HCT116 (cell line): ENCODE measurements around the gene KRTCAP2.

ENCODE experiments used
- EGR1 ChIP-seq: IDR thresholded peaks from 2 replicates; pipeline ENCODE4 v1.6.1; 2012; ENCODE audit warnings: low read depth
- TF ChIP-seq, protein P1 (sequence below), 3 experiments: fragments of 200-600 bp in 1 of 3; sonication (generic) in 1 of 3; IDR thresholded peaks in 2 of 3; conservative IDR thresholded peaks in 1 of 3; 2 replicates each; pipeline ENCODE4 v1.5.1; 2012 to 2017; ENCODE audit warnings: low read depth in 2 of 3, low read length in 2 of 3, antibody characterized with exemption in 1 of 3, borderline replicate concordance in 1 of 3, control low read depth in 1 of 3, mild to moderate bottlenecking in 1 of 3, mixed read lengths in 1 of 3, mixed run types in 1 of 3, moderate library complexity in 1 of 3; ENCODE audit not compliant: insufficient read depth in 1 of 3

DNA sequence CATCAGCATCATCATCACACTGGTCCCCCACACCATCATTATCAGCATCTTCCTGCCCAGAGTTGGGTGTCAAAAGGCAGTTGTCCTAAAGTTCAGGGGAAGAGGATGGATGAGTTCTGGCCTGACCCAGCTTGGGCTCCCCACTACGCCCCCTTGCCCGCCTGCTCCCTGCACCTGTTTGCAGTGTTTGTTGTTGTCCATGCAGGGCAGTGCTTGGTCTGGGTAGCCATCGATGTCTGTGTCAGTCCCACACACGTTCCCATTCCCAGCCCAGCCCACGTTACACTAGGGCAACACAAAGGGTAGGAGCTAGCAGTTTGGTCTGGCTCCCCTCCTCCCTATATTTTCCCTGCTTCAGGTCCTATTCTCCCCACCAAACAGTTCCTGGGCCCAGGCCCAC lies 27.8 kb upstream of the KRTCAP2 start:
- TF ChIP-seq, protein P1, sequence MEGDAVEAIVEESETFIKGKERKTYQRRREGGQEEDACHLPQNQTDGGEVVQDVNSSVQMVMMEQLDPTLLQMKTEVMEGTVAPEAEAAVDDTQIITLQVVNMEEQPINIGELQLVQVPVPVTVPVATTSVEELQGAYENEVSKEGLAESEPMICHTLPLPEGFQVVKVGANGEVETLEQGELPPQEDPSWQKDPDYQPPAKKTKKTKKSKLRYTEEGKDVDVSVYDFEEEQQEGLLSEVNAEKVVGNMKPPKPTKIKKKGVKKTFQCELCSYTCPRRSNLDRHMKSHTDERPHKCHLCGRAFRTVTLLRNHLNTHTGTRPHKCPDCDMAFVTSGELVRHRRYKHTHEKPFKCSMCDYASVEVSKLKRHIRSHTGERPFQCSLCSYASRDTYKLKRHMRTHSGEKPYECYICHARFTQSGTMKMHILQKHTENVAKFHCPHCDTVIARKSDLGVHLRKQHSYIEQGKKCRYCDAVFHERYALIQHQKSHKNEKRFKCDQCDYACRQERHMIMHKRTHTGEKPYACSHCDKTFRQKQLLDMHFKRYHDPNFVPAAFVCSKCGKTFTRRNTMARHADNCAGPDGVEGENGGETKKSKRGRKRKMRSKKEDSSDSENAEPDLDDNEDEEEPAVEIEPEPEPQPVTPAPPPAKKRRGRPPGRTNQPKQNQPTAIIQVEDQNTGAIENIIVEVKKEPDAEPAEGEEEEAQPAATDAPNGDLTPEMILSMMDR (IDR thresholded peaks at IDR 0.05 in 2 of 3, conservative IDR thresholded peaks at IDR 0.05 in 1 of 3; ENCODE audit: borderline replicate concordance in 1 of 3, insufficient read depth in 1 of 3, low read depth in 2 of 3, low read length in 2 of 3), result no peak
- no peak for TF ChIP-seq EGR1
